HG02759 (cell line): ENCODE measurements around the gene SUZ12.
"Not testable (repeated sequence)": the region's sequence is repeated elsewhere in the genome, so short reads cannot be mapped to it uniquely, and the experiment has no call there.

Experiments used
- ATAC-seq: cut with Tn5 transposase; IDR thresholded peaks from one replicate; pipeline ENCODE4 v1.9.1; 2021; ENCODE audit warnings: mild to moderate bottlenecking, moderate library complexity; ENCODE audit not compliant: unreplicated experiment

The SUZ12 gene

GRCh38 chr17:31936615-31937609 is at the start of gene SUZ12:
TSS of gene SUZ12 (plus strand) at chr17:31937007. CDS start at chr17:31937247, 240 bp downstream.
- peak; percentile 98 for ATAC-seq

DNA sequence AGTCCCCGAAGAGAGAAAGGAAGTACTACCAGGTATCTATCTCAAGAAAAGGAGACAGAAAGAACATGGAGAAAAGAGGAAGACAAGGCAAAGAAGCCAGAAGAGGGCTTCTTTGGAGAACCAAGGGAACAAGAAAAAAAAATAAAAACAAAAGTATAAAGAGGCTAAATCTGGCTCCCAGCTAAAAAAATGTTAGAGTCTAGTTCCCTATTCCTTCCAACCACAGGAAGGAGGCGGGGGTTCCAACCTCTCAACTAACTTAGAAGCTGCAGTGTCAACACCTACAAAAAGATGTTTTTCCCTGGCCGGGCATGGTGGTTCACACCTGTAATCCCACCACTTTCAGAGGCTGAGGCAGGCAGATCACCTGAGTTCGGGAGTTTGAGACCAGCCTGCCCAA is 48.7 kb upstream of the SUZ12 start:
- no peak for ATAC-seq

- ATAC-seq: no peak
Measured at GRCh38 chr17:31900877-31901276, 35.9 kb upstream of the SUZ12 start.

- ATAC-seq: no peak
Measured at GRCh38 chr17:31902693-31903092, 34.1 kb upstream of the SUZ12 start.

DNA sequence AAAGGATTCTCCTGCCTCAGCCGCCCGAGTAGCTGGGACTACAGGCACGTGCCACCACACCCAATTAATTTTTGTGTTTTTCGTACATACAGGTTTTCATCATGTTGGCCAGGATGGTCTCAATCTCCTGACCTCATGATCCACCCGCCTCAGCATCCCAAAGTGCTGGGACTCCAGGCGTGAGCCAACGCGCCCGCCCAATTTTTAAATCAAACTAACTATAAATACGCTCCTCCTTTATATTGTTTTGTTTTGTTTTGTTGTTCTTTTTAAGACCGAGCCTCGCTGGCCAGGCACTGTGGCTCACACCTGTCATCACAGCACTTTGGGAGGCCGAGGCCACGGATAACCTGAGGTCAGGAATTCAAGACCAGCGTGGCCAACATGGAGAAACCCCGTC is 33.4 kb upstream of the SUZ12 start:
- no peak for ATAC-seq

GRCh38 chr17:31907342-31907962 is 29.4 kb upstream of the SUZ12 start:
- no peak for ATAC-seq

DNA sequence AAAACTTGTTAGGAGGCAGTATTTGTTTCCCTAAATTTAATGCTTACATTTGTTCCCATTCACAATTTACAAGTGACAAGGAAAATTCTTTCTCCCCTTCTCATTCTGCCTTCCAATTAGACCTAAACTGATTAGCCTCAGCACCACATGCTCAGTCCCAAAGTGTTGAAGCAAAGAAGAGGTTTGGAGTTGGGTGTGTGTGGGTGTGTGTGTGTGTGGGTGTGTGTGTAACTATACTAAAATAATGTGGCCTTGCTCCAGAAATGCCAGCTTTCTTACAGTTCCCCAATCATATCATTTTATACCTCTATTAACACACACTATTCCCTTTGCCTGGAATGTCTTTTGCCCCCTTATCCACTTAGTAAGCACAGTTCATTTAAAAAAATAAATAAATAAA is 28.4 kb upstream of the SUZ12 start:
- no peak for ATAC-seq

GRCh38 chr17:31912705-31913104 is 24.1 kb upstream of the SUZ12 start:
- ATAC-seq: not testable (repeated sequence)

DNA sequence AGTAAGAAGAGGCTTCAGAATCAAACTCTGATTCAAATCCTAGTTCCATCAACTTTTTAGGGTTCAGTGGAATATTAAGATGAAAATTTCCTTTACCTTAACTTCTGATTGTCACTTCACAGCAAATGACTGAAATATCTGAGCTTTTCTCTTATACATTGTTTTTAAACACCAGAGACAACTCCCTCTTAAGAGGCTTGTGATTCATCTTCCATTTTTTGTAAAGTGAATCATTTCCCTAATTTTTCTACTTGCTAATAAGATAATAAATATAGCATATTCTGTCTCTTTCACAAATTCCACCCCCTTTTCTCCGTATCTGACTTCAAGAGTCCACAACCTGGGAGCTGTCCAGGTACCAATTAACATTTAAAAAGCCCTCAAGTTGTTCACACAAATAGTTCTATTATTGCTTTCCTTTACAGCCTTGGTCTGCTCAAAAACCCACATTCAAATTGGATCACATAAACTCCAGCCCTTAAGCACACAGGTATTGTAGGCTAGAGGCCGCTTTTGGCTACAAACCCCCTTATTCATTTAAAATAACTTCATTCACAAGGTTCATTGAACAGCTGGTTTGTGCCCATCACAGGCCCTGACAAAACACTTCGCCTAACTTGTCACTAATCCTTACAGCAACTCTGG is 21.2 kb upstream of the SUZ12 start:
- no peak for ATAC-seq

DNA sequence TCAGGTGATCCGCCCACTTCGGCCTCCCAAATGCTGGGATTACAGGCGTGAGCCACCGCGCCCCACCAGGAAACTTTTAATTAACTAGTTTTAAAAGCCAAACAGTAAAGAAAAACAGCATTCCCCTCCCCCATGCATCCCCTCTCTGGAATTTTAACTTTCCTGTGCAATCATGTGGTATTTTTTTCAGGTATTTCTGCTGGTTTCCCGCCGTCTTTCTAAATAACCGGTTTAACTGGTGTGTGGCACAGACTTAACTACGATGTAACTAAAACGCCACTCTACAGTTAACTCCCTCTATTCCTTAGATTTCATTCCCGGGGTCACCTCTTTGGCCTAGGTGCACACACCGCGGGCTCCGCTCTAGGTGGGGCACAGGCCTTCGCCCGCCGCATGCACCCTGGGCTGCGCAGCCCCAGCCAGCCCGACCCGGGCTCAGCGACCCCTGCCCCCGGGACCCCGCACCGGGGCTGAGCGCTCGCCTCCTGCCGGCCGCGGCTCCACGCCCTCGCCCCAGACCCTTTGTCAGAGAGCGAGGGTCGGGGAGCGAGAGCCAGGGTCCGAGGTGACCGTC is 20.2 kb upstream of the SUZ12 start:
- ATAC-seq: no peak

GRCh38 chr17:31917065-31917529 is 19.7 kb upstream of the SUZ12 start:
- no peak for ATAC-seq

- ATAC-seq: not testable (repeated sequence)
Measured at GRCh38 chr17:31917721-31918120, 19.1 kb upstream of the SUZ12 start.

GRCh38 chr17:31918701-31919128 is 18.1 kb upstream of the SUZ12 start:
- no peak for ATAC-seq

- ATAC-seq: no peak
Measured at GRCh38 chr17:31919802-31920525, 16.8 kb upstream of the SUZ12 start.

GRCh38 chr17:31926100-31926729 is 10.6 kb upstream of the SUZ12 start:
- no peak for ATAC-seq

- ATAC-seq: no peak
Measured at GRCh38 chr17:31931756-31932155, 5.1 kb upstream of the SUZ12 start.

DNA sequence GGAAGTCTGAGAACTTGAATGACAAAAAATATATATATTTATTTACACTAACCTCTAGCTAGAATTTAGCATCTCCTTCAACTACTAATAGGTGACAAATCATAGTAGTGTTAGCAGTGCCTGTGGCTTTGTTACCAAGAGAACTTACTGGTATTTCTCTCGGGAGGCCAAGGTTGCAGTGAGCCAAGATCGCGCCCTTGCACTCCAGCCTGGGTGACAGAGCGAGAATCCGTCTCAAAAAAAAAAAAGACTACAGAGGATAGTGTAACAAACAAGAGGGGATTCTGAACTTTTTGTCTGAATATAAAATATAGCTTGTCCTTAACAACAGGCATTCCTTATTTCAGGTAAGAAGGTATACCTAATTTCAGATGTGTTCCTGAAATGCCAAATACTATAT is 1.3 kb upstream of the SUZ12 start:
- no peak for ATAC-seq

- not testable (repeated sequence) for ATAC-seq
Measured at GRCh38 chr17:31937926-31938641, 1.3 kb downstream of the SUZ12 start.

GRCh38 chr17:31941916-31942315 is 5.1 kb downstream of the SUZ12 start:
- not testable (repeated sequence) for ATAC-seq
